ENCODE measurements around the gene NUDT16L1.

Gene NUDT16L1

GRCh38 chr16:4685776-4686496 is 7.4 kb upstream of the NUDT16L1 start:
- no peak for ATAC-seq
- no peak for TF ChIP-seq ZFP30 (CRISPR knock-in tag; IDR thresholded peaks at IDR 0.05)
- no peak for TF ChIP-seq RARB (CRISPR knock-in tag; IDR thresholded peaks at IDR 0.05)
- no peak for TF ChIP-seq OSR1 (CRISPR knock-in tag; IDR thresholded peaks at IDR 0.05)
- no peak for TF ChIP-seq BACH2 (CRISPR knock-in tag; IDR thresholded peaks at IDR 0.05; ENCODE audit: borderline replicate concordance)
- TF ChIP-seq SNAI2 (CRISPR knock-in tag; IDR thresholded peaks at IDR 0.05) = no peak
- TF ChIP-seq TCF4 (CRISPR knock-in tag; IDR thresholded peaks at IDR 0.05; ENCODE audit: borderline replicate concordance) = no peak
- no peak for TF ChIP-seq ZC3H10 (CRISPR knock-in tag; IDR thresholded peaks at IDR 0.05)
- TF ChIP-seq TOX (CRISPR knock-in tag; IDR thresholded peaks at IDR 0.05; ENCODE audit: borderline replicate concordance) = no peak
- no peak for TF ChIP-seq ZNF565 (CRISPR knock-in tag; conservative IDR thresholded peaks at IDR 0.05; ENCODE audit: low read depth)
- TF ChIP-seq PPARA (CRISPR knock-in tag; IDR thresholded peaks at IDR 0.05; ENCODE audit: borderline replicate concordance) = no peak
- no peak for TF ChIP-seq ESRRG (CRISPR knock-in tag; IDR thresholded peaks at IDR 0.05)
- TF ChIP-seq CREB5 (CRISPR knock-in tag; IDR thresholded peaks at IDR 0.05; ENCODE audit: low read depth) = no peak
- TF ChIP-seq TSHZ2 (CRISPR knock-in tag; IDR thresholded peaks at IDR 0.05) = no peak
- no peak for TF ChIP-seq ARNTL (CRISPR knock-in tag; IDR thresholded peaks at IDR 0.05; ENCODE audit: borderline replicate concordance, low read depth)

GRCh38 chr16:4686497-4687210 is 6.7 kb upstream of the NUDT16L1 start:
- no peak for ATAC-seq
- no peak for TF ChIP-seq ARNTL (CRISPR knock-in tag; IDR thresholded peaks at IDR 0.05; ENCODE audit: borderline replicate concordance, low read depth)
- no peak for TF ChIP-seq CSRNP3 (CRISPR knock-in tag; IDR thresholded peaks at IDR 0.05)
- no peak for TF ChIP-seq POU6F1 (CRISPR knock-in tag; IDR thresholded peaks at IDR 0.05; ENCODE audit: borderline replicate concordance, low read depth)
- TF ChIP-seq OSR1 (CRISPR knock-in tag; IDR thresholded peaks at IDR 0.05) = no peak
- no peak for TF ChIP-seq CREB5 (CRISPR knock-in tag; IDR thresholded peaks at IDR 0.05; ENCODE audit: low read depth)
- no peak for TF ChIP-seq ISL1 (CRISPR knock-in tag; IDR thresholded peaks at IDR 0.05)
- TF ChIP-seq CSDC2 (CRISPR knock-in tag; IDR thresholded peaks at IDR 0.05) = no peak
- TF ChIP-seq ZC3H10 (CRISPR knock-in tag; IDR thresholded peaks at IDR 0.05) = no peak
- TF ChIP-seq ZNF70 (CRISPR knock-in tag; IDR thresholded peaks at IDR 0.05) = no peak
- TF ChIP-seq TOX (CRISPR knock-in tag; IDR thresholded peaks at IDR 0.05; ENCODE audit: borderline replicate concordance) = no peak
- no peak for TF ChIP-seq RARB (CRISPR knock-in tag; IDR thresholded peaks at IDR 0.05)
- no peak for TF ChIP-seq ESRRG (CRISPR knock-in tag; IDR thresholded peaks at IDR 0.05)
- no peak for TF ChIP-seq ZFP3 (CRISPR knock-in tag; IDR thresholded peaks at IDR 0.05)

GRCh38 chr16:4687416-4687815 is 5.9 kb upstream of the NUDT16L1 start:
- no peak for ATAC-seq
- TF ChIP-seq CSRNP3 (CRISPR knock-in tag; IDR thresholded peaks at IDR 0.05) = no peak
- TF ChIP-seq POU6F1 (CRISPR knock-in tag; IDR thresholded peaks at IDR 0.05; ENCODE audit: borderline replicate concordance, low read depth) = no peak
- TF ChIP-seq GLIS3 (CRISPR knock-in tag; IDR thresholded peaks at IDR 0.05) = no peak
- TF ChIP-seq ZFP30 (CRISPR knock-in tag; IDR thresholded peaks at IDR 0.05) = no peak
- TF ChIP-seq CREB5 (CRISPR knock-in tag; IDR thresholded peaks at IDR 0.05; ENCODE audit: low read depth) = no peak
- TF ChIP-seq ZNF8 (CRISPR knock-in tag; IDR thresholded peaks at IDR 0.05) = no peak
- TF ChIP-seq ARNTL (CRISPR knock-in tag; IDR thresholded peaks at IDR 0.05; ENCODE audit: borderline replicate concordance, low read depth) = no peak
- TF ChIP-seq ZFP3 (CRISPR knock-in tag; IDR thresholded peaks at IDR 0.05) = no peak
- no peak for TF ChIP-seq TCF4 (CRISPR knock-in tag; IDR thresholded peaks at IDR 0.05; ENCODE audit: borderline replicate concordance)
- no peak for TF ChIP-seq ISL1 (CRISPR knock-in tag; IDR thresholded peaks at IDR 0.05)
- no peak for TF ChIP-seq SNAI2 (CRISPR knock-in tag; IDR thresholded peaks at IDR 0.05)

Data from SK-N-SH treated with all-trans-retinoic acid at 6 μM for 48 hours (cell line).